Mucosa of stomach (tissue), 1 donor: ENCODE results near the gene SLC11A2.
"Not testable (repeated sequence)": the region's sequence is repeated elsewhere in the genome, so short reads cannot be mapped to it uniquely, and the experiment has no call there.

Source experiments
- H3K27me3 ChIP-seq: one replicate; pipeline ENCODE4 v1.7.0; 2013; ENCODE audit warnings: mild to moderate bottlenecking, low read length; ENCODE audit not compliant: control insufficient read depth, insufficient read depth
- H3K36me3 ChIP-seq: one replicate; pipeline ENCODE4 v1.7.0; 2013; ENCODE audit warnings: low read length; ENCODE audit not compliant: control insufficient read depth, insufficient read depth
- H3K4me1 ChIP-seq: one replicate; pipeline ENCODE4 v1.7.0; 2013; ENCODE audit warnings: mild to moderate bottlenecking, low read length; ENCODE audit not compliant: control insufficient read depth, insufficient read depth
- H3K4me3 ChIP-seq: one replicate; pipeline ENCODE4 v1.7.0; 2013; ENCODE audit warnings: low read length
- H3K9ac ChIP-seq: one replicate; pipeline ENCODE4 v1.7.0; 2013; ENCODE audit warnings: mild to moderate bottlenecking, low read length, moderate library complexity
- H3K9me3 ChIP-seq: one replicate; pipeline ENCODE4 v1.7.0; 2013; ENCODE audit warnings: mild to moderate bottlenecking, low read length, moderate library complexity; ENCODE audit not compliant: control insufficient read depth
- donor health status: Pancreatic carcinoma.

SLC11A2 gene

GRCh38 chr12:50985322-50985721, 40.9 kb downstream of the SLC11A2 start:
- Histone ChIP-seq H3K27me3 (no peaks in the 10 kb centered on the region), H3K36me3 (no peaks in the 10 kb centered on the region), H3K4me3 (no peak overlapping the region), H3K4me1 (peaks cover 11% of the 10 kb centered on the region), H3K9ac (peak overlapping the region; percentile 12), H3K9me3 (no peaks in the 10 kb centered on the region)

- H3K36me3 ChIP-seq, result no peaks in the 10 kb centered on the region
- no peak overlapping the region for H3K9ac ChIP-seq
- H3K27me3 ChIP-seq, result no peaks in the 10 kb centered on the region
- peaks cover 15% of the 10 kb centered on the region for H3K4me1 ChIP-seq
- no peaks in the 10 kb centered on the region for H3K9me3 ChIP-seq
- H3K4me3 ChIP-seq, result no peak overlapping the region
Measured at GRCh38 chr12:50984586-50985298, 41.4 kb downstream of the SLC11A2 start.

GRCh38 chr12:50981319-50982239, 44.6 kb downstream of the SLC11A2 start:
- Histone ChIP-seq H3K4me3 (no peak overlapping the region), H3K9me3 (no peaks in the 10 kb centered on the region), H3K27me3 (no peaks in the 10 kb centered on the region), H3K36me3 (no peaks in the 10 kb centered on the region), H3K9ac (no peak overlapping the region), H3K4me1 (peaks cover 15% of the 10 kb centered on the region)

GRCh38 chr12:50980545-50980944, 45.6 kb downstream of the SLC11A2 start:
- Histone ChIP-seq H3K4me3 (no peak overlapping the region), H3K27me3 (no peaks in the 10 kb centered on the region), H3K4me1 (peaks cover 15% of the 10 kb centered on the region), H3K9ac (no peak overlapping the region), H3K36me3 (no peaks in the 10 kb centered on the region), H3K9me3 (no peaks in the 10 kb centered on the region)

- H3K4me1 ChIP-seq, result peaks cover 10% of the 10 kb centered on the region
- no peaks in the 10 kb centered on the region for H3K36me3 ChIP-seq
- no peak overlapping the region for H3K4me3 ChIP-seq
- no peaks in the 10 kb centered on the region for H3K9me3 ChIP-seq
- H3K27me3 ChIP-seq, result no peaks in the 10 kb centered on the region
- no peak overlapping the region for H3K9ac ChIP-seq
Measured at GRCh38 chr12:50979369-50980052, 46.7 kb downstream of the SLC11A2 start.

- Histone ChIP-seq H3K9me3 (no peaks in the 10 kb centered on the region), H3K4me1 (no peaks in the 10 kb centered on the region), H3K27me3 (no peaks in the 10 kb centered on the region), H3K36me3 (no peaks in the 10 kb centered on the region), H3K4me3 (no peak overlapping the region), H3K9ac (no peak overlapping the region)
Measured at GRCh38 chr12:50971946-50972345, 54.2 kb downstream of the SLC11A2 start.

GRCh38 chr12:50964432-50964831, 61.8 kb downstream of the SLC11A2 start:
- H3K9ac ChIP-seq, result no peak overlapping the region
- peaks cover 8% of the 10 kb centered on the region for H3K4me1 ChIP-seq
- H3K27me3 ChIP-seq, result no peaks in the 10 kb centered on the region
- H3K4me3 ChIP-seq, result no peak overlapping the region
- no peaks in the 10 kb centered on the region for H3K36me3 ChIP-seq
- H3K9me3 ChIP-seq, result no peaks in the 10 kb centered on the region

GRCh38 chr12:50961708-50962107, 64.5 kb downstream of the SLC11A2 start:
- H3K36me3 ChIP-seq, result no peaks in the 10 kb centered on the region
- H3K4me3 ChIP-seq, result no peak overlapping the region
- no peaks in the 10 kb centered on the region for H3K9me3 ChIP-seq
- H3K9ac ChIP-seq, result no peak overlapping the region
- H3K27me3 ChIP-seq, result no peaks in the 10 kb centered on the region
- H3K4me1 ChIP-seq, result peaks cover 8% of the 10 kb centered on the region

- H3K36me3 ChIP-seq, result no peaks in the 10 kb centered on the region
- peaks cover 8% of the 10 kb centered on the region for H3K4me1 ChIP-seq
- no peaks in the 10 kb centered on the region for H3K9me3 ChIP-seq
- H3K4me3 ChIP-seq, result no peak overlapping the region
- H3K27me3 ChIP-seq, result no peaks in the 10 kb centered on the region
- no peak overlapping the region for H3K9ac ChIP-seq
Measured at GRCh38 chr12:50960130-50960529, 66.1 kb downstream of the SLC11A2 start.

GRCh38 chr12:50955697-50956096, 70.5 kb downstream of the SLC11A2 start:
- Histone ChIP-seq H3K9me3 (no peaks in the 10 kb centered on the region), H3K27me3 (no peaks in the 10 kb centered on the region), H3K4me3 (no peak overlapping the region), H3K36me3 (no peaks in the 10 kb centered on the region), H3K9ac (no peak overlapping the region), H3K4me1 (no peaks in the 10 kb centered on the region)

- no peaks in the 10 kb centered on the region for H3K36me3 ChIP-seq
- no peaks in the 10 kb centered on the region for H3K9me3 ChIP-seq
- no peak overlapping the region for H3K4me3 ChIP-seq
- no peak overlapping the region for H3K9ac ChIP-seq
- no peaks in the 10 kb centered on the region for H3K27me3 ChIP-seq
- H3K4me1 ChIP-seq, result no peaks in the 10 kb centered on the region
Measured at GRCh38 chr12:50955288-50955687, 70.9 kb downstream of the SLC11A2 start.

- H3K4me1 ChIP-seq, H3K9ac ChIP-seq, H3K27me3 ChIP-seq, H3K4me3 ChIP-seq, H3K36me3 ChIP-seq, H3K9me3 ChIP-seq: not testable (repeated sequence)
Measured at GRCh38 chr12:50954789-50955188, 71.4 kb downstream of the SLC11A2 start.
